T follicular helper cell (primary cell): ENCODE measurements around the gene CREB3L1.

Source experiments
- DNase-seq: peaks from one replicate; pipeline ENCODE4 v3.0.0-alpha.2; 2020; ENCODE audit warnings: low read depth

Gene CREB3L1

GRCh38 chr11:46345131-46345597 is 67.7 kb downstream of the CREB3L1 start:
- no peak for DNase-seq

GRCh38 chr11:46345881-46346484 is 68.5 kb downstream of the CREB3L1 start:
- DNase-seq: no peak

DNA sequence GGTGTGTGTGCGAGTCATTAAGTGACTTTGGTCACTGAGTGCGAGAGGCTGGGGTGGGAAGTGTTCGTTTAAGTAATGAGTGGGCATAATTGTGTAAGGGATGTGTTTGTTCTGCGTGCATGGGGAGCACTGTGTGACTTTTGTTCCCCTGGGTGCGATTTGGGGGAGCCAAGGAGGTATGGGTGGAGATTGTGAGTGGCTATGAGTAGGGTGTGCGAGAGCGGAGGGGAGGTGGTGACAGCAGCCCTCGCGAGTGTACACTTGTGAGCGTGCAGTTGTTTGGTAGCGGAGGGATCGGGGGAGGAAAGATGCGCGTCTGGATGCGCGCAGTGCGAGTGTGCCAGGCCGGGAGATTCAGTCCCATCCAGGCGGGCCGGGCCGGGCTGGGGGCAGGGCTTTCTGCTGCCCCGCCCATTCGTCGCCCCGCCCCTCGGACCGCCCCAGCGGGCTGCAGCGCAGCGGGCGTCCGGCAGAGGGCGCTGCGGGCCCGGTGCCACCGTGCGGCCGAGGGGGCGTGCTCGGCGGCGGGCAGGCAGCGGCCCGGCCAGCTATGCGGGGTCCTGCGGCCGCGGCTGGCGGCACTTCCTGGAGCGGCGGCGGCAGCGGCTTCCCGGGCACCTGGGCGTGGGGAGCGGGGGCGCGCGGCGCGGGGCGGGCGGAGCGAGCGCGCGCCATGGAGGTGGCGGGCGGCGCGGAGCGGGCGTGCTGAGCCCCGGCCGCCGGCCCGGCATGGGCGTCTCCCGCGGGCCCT is 69.6 kb downstream of the CREB3L1 start, which contains the start of gene DGKZ:
Gene DGKZ, plus strand, starts transcription at position 578 of the 751 bp plus-strand sequence. CDS start 197 bp downstream, outside the sequence.
- DNase-seq: peak; percentile 85

GRCh38 chr11:46347637-46348311 is 70.3 kb downstream of the CREB3L1 start:
- no peak for DNase-seq

DNA sequence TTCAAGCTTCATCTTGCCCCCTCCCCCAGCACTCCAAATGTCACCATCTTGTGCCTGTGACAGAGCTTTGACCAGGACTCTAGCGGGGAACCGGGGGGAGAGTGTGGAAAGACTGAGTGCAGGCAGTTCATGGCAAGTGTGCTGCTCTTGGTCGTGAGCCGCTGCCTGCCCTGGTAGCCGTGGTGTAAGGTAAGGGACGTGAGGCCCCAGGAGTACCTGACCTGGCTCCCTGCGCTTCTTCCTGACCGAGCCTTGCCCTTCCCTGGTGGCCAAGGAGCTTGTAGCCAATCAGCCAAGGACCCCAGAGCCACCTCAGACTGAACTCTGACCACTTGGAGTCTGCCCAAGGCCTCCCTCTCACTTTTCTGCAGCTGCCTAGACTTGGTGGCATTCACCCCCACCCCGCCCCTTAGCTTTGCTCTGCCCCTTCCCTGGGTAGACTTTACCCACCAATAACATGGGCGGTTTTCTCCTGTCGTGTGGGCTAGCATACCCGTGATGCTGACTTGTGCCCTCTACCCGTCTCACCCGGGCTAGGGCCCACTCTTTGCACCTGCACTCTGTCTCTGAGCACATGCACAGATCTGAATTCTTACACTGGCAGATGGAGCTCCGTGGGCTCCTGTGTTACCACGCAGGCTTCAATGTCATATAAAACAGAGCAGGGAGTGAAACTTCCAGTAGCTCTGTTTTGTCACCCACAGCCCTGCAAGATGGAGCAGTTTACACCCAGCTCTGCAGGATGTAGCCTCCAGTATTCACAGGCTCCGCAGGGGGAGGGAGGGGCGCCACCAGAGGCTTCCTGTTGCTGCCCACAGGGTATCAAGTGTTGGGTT is 71.3 kb downstream of the CREB3L1 start:
- no peak for DNase-seq

GRCh38 chr11:46350695-46351094 is 73.2 kb downstream of the CREB3L1 start:
- no peak for DNase-seq

DNA sequence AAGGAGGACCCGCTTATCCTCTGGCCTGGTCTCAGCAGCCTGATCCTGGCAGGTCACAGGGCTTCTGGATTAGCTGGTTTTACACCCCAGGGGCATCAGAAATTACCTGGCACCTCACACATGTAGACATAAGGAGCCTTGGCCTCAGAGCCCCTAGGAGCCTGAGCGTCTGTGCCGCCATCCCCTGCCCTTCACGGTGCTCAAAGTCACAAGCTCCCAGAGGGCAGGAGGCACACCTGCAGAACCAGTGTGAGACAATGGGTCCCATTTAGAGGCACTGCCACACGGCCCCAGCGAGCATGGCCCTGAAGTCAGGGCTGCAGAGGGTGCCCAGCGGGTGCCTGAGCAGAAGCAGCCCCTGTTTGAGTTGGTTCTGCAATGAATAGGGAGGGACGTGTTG is 73.7 kb downstream of the CREB3L1 start:
- no peak for DNase-seq

- no peak for DNase-seq
These were observed 74.1 kb downstream of the CREB3L1 start for GRCh38 chr11:46351606-46352005.

DNA sequence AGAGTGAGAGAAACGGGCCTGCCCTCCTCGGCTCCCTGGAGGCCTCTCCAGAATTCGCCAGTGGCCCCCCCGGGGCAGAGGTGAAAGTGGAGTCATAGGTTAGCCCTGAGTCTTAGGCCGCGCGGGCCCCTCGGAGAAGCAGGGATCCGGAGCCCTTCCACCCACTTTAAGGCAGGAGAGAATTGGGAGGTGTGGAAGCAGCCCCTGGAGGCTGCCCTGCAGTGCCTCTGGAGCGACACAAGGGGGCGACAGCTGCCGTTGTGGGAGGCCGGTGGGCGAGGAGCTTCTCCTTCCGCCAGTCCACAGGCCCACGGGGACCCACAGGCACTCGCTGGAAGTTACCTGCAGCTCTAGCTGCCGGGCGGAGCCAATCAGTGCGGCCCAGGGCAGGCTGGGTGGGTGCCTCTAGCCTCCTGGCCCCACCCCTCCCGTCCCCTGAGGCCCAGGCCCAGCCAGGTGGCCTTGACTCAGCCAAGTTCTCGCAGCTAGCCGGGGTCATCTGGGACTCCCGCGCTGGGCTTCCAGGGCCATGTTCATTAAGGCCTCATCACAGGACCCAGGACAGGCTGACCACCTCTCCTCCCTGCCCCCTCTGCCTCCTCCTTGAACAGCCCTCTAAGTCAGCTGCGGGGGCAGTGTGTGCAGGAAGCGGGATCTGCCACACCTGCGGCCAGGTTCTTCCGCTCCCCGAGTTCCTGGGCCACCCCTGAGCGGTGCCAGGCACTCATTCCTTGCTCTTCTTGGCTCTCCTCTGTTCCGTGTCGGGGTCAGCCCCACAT is 74.8 kb downstream of the CREB3L1 start:
- peak; percentile 73 for DNase-seq

- no peak for DNase-seq
These were observed 76.2 kb downstream of the CREB3L1 start for GRCh38 chr11:46353698-46354097.

- DNase-seq: no peak
These were observed 79.5 kb downstream of the CREB3L1 start for GRCh38 chr11:46356924-46357482.

DNA sequence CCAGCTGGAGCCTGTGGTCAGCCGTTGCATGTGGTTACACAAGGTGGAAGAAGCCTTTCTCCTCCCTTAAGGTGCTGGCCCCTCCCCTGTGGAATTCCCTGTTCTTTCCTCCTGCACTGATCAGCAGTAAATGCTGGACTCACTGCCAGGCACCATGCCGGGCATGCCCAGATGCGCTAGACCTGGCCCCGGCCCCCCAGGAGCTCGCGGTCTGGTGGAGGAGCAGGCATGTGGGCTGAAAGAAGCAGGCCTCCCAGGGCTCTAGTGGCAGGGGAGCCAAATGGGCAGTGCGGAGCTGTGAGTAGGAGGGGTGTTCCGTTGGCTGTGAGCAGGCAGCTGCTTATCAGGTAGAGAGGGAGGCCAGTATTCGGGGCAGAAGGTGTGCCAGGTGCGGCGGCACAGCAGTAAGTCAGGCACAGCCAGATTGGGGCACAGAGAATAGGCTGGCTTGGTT is 80.0 kb downstream of the CREB3L1 start:
- DNase-seq: no peak

- DNase-seq: no peak
These were observed 82.5 kb downstream of the CREB3L1 start for GRCh38 chr11:46359953-46360352.

- DNase-seq: no peak
These were observed 83.4 kb downstream of the CREB3L1 start for GRCh38 chr11:46360878-46361277.

GRCh38 chr11:46361283-46362155 is 84.1 kb downstream of the CREB3L1 start:
- peak; percentile 55 for DNase-seq

DNA sequence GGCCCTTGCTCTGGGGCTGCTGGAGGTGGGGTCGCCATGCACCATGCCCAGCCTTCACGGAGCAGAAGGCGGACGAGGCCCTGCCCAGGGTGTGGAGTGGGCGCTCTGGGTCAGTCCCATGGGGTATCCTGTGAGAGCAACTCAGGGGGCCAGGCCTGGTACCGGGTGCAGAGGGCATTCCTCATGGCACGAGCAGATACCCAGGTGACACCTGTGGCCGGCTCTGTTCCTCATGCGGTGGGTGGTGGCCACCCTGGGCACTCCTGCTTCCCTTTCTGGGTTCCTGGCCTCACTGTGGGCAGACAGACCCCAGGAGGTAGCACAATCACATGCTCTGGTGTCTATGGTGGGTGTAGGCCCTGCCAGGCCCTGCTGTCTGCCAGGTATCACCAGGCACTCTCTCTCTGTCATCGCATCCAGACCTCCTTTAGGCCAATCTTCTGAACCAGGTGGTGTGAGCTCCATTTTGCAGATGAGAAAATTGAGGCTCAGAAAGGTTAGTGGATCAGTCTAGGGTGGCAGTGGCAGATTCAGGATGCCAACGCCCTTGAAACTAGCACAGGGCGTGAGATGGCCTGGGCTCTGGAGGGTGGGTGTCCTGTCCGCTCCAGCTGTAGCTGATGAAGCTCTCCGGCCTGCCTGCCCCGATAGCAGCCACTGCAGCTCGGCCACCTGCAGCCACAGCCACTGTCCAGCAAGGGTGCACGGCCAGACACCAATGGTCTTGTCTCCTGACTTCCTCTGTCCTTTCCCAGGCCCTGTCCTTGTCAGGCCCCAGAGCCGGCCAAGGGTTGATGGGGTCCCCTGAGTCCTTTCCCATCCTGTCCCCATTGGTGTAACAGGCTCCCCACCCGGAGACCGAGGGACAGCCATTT is 84.9 kb downstream of the CREB3L1 start:
- DNase-seq: no peak

- DNase-seq: no peak
These were observed 85.6 kb downstream of the CREB3L1 start for GRCh38 chr11:46363031-46363407.

DNA sequence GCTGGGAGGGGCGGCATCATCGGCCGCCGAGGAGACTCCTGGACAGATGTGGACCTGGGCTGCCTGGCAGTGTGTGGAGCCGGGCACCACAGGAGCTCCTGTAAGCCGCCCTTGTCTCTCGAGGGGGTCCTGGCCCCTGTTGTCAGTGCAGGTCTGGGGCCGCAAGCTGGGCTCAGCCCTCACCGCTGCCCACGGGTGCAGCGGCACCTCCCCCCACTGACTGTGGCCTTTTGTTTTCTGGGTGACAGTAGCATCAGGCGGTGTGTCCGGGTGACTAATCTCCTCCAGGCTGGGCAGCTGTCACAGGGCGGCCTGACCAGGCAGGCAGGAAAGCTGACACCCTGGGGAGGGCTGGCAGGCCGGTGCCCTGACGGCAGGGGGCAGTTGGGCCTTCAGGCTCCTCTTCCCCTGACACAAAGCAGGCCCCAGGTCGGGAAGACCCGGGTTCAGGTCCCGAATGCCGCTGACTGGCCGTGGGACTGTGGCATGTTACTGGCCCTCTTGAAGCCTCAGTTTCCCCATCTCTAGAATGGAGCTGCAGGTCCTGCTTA is 86.1 kb downstream of the CREB3L1 start:
- DNase-seq: no peak
